Stomach (tissue), 9 donors: ENCODE results near the gene LILRA2. TPM values are rescaled to one million over a fixed set of nuclear protein-coding genes. Genes with fewer than 3 reads are reported as not detected.
"Not testable (repeated sequence)": the region's sequence is repeated elsewhere in the genome, so short reads cannot be mapped to it uniquely, and the experiment has no call there.

Experiments
- DNase-seq, 2 donors: peaks; one replicate each; pipeline versions ENCODE4 v3.0.0 to v3.0.0-alpha.2; 2013 to 2019
- H3K27ac ChIP-seq, 5 donors: fragments of 200-600 bp in 4 of 5; sonication (generic) in 4 of 5; one replicate each; pipeline ENCODE4 v1.5.1; 2013 to 2019; ENCODE audit warnings: mild to moderate bottlenecking in 1 of 5, moderate library complexity in 1 of 5
- H3K27me3 ChIP-seq, 3 donors: fragments of 200-600 bp; sonication (generic); one replicate each; pipeline ENCODE4 v1.5.1; 2017 to 2019; ENCODE audit warnings: mixed run types in 1 of 3
- H3K36me3 ChIP-seq, 4 donors: fragments of 200-600 bp; sonication (generic); 1 replicate in 3 of 4; 2 replicates in 1 of 4; pipeline ENCODE4 v1.5.1; 2016 to 2019
- H3K4me1 ChIP-seq, 4 donors: fragments of 200-600 bp; sonication (generic); one replicate each; pipeline ENCODE4 v1.5.1; 2016 to 2019
- H3K4me3 ChIP-seq, 4 donors: fragments of 200-600 bp; sonication (generic) in 3 of 4; one replicate each; pipeline ENCODE4 v1.5.1; 2016 to 2019; ENCODE audit warnings: mild to moderate bottlenecking in 1 of 4
- H3K9me3 ChIP-seq, 4 donors: fragments of 200-600 bp; sonication (generic); one replicate each; pipeline ENCODE4 v1.5.1; 2016 to 2019
- EP300 ChIP-seq: sonication (generic); formaldehyde crosslinking; IDR thresholded peaks from one replicate; pipeline ENCODE4 v1.6.1; 2017; ENCODE audit warnings: antibody characterized with exemption
- POLR2A ChIP-seq, 4 donors: fragments of 450-650 bp; IDR thresholded peaks; one replicate each; pipeline ENCODE4 v1.6.1; 2016; ENCODE audit warnings: antibody characterized with exemption in 4 of 4, control low read depth in 2 of 4, mild to moderate bottlenecking in 1 of 4, moderate library complexity in 1 of 4
- POLR2AphosphoS5 ChIP-seq, 3 donors: sonication (generic); formaldehyde crosslinking; IDR thresholded peaks; one replicate each; pipeline ENCODE4 v1.6.1; 2016; ENCODE audit warnings: antibody characterized with exemption in 3 of 3
- WGBS, 5 donors: extraction: QIAGEN DNeasy Blood & Tissue Kit in 3 of 5; methylation state at CpG; one replicate each; pipeline versions ENCODE4 v1.1.5 to v1.1.7; 2013 to 2018; 5-methylcytosine and 5-hydroxymethylcytosine counted together
- intact Hi-C: fragments of 100-400 bp; cut with DNase I; formaldehyde crosslinking; loops from one replicate; pipeline ENCODE4 v1.15.1; 2023; ENCODE audit warnings: low total_unique reads
- polyA plus RNA-seq, 3 donors: library from polyadenylated mRNA; stranded (reverse); fragments of 200-250 nt; gene quantifications; one replicate each; pipeline ENCODE4 v1.2.3, GENCODE V29; 2013
- total RNA-seq, 5 donors: library from RNA; depleted of rRNA; stranded (reverse); fragments of >200 nt; gene quantifications; one replicate each; pipeline versions ENCODE4 v1.1.0 to v1.2.3, GENCODE V29; 2014 to 2016
- TF ChIP-seq, protein P1 (sequence below), 7 experiments: fragments of 450-650 bp in 4 of 7; fragments of 200-600 bp in 3 of 7; sonication (generic) in 3 of 7; IDR thresholded peaks; one replicate each; pipeline ENCODE4 v1.5.1; 2016 to 2019; ENCODE audit warnings: antibody characterized with exemption in 7 of 7, control low read depth in 2 of 7, mild to moderate bottlenecking in 1 of 7
- donor health status: healthy with polysubstance abuse.
- donor health status: Bipolar disorder and iron deficiency.
- donor health status: healthy.

The LILRA2 gene
- total and polyA plus RNA-seq, 8 donors, result 0.20 to 7.8 (median 1.4) TPM; not detected in 2

DNA sequence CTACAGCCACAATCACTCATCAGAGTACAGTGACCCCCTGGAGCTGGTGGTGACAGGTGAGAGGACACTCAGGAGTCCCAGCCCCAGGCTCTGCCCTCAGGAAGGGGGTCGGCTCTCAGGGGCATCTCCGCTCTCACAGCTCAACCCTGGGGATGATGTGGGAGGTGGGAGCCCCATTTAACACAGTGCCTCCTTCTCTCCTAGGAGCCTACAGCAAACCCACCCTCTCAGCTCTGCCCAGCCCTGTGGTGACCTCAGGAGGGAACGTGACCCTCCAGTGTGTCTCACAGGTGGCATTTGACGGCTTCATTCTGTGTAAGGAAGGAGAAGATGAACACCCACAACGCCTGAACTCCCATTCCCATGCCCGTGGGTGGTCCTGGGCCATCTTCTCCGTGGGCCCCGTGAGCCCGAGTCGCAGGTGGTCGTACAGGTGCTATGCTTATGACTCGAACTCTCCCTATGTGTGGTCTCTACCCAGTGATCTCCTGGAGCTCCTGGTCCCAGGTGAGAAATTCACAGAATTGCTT is 1.0 kb downstream of the LILRA2 start:
- peak overlapping the region in 1 of 4 donors; percentile 33 for H3K4me3 ChIP-seq
- no peak for TF ChIP-seq POLR2AphosphoS5 (IDR thresholded peaks at IDR 0.05)
- H3K36me3 ChIP-seq, result no peaks in the 10 kb centered on the region
- H3K27ac ChIP-seq, result no peak overlapping the region
- intact Hi-C loops, result no loop called here
- peaks cover 0 to 54% (median 0%) of the 10 kb centered on the region in 3 donors for H3K27me3 ChIP-seq
- no peaks in the 10 kb centered on the region for H3K4me1 ChIP-seq
- no peak for DNase-seq
- WGBS, 5 donors, result 69 to 72% (median 71%) methylated on average over 11 to 12 of the region's 12 CpGs
- no peaks in the 10 kb centered on the region for H3K9me3 ChIP-seq

- H3K9me3 ChIP-seq, intact Hi-C loops, H3K27ac ChIP-seq, H3K4me1 ChIP-seq, H3K4me3 ChIP-seq, DNase-seq, H3K36me3 ChIP-seq: not testable (repeated sequence)
- 72 to 81% (median 76%) methylated on average over 9 of the region's 9 CpGs for WGBS, 5 donors
- H3K27me3 ChIP-seq, result peaks cover 0 to 54% (median 0%) of the 10 kb centered on the region in 3 donors
Observed at GRCh38 chr19:54575205-54575604, 1.6 kb downstream of the LILRA2 start.

GRCh38 chr19:54576411-54576976 is 2.9 kb downstream of the LILRA2 start:
- intact Hi-C loops, result no loop called here
- peaks cover 0 to 50% (median 0%) of the 10 kb centered on the region in 3 donors for H3K27me3 ChIP-seq

DNA sequence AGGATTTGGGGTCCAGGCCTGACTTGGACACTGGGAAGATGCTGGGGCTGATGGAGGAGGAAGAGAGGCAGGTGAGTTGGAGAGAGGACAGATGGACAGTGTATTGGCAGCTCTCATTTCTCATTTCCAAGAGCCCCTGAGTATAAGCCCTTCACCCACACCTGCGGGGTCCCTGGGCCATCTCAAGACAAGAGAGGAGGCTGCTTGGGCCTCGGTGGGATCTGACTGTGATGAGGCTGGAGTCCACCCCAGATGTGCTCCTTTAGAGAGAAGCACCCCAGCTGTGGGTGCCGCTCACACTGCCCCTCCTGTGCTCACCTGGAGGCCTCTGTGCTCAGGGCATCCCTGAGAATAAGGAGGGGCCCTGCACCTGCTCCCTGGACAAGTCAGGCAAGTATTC is 3.7 kb downstream of the LILRA2 start:
- H3K9me3 ChIP-seq, result peaks cover 0 to 4% (median 0%) of the 10 kb centered on the region in 4 donors
- no peaks in the 10 kb centered on the region for H3K36me3 ChIP-seq
- WGBS, 5 donors, result 69 to 89% (median 80%) methylated on average over 3 of the region's 3 CpGs
- H3K27me3 ChIP-seq, result peaks cover 0 to 42% (median 0%) of the 10 kb centered on the region in 3 donors
- H3K27ac ChIP-seq, result no peak overlapping the region
- DNase-seq, result no peak
- TF ChIP-seq POLR2A (IDR thresholded peaks at IDR 0.05) (no peak), EP300 (no peak), POLR2AphosphoS5 (IDR thresholded peaks at IDR 0.05) (no peak)
- TF ChIP-seq, protein P1, sequence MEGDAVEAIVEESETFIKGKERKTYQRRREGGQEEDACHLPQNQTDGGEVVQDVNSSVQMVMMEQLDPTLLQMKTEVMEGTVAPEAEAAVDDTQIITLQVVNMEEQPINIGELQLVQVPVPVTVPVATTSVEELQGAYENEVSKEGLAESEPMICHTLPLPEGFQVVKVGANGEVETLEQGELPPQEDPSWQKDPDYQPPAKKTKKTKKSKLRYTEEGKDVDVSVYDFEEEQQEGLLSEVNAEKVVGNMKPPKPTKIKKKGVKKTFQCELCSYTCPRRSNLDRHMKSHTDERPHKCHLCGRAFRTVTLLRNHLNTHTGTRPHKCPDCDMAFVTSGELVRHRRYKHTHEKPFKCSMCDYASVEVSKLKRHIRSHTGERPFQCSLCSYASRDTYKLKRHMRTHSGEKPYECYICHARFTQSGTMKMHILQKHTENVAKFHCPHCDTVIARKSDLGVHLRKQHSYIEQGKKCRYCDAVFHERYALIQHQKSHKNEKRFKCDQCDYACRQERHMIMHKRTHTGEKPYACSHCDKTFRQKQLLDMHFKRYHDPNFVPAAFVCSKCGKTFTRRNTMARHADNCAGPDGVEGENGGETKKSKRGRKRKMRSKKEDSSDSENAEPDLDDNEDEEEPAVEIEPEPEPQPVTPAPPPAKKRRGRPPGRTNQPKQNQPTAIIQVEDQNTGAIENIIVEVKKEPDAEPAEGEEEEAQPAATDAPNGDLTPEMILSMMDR (IDR thresholded peaks at IDR 0.05), result no peak
- H3K4me1 ChIP-seq, result no peaks in the 10 kb centered on the region
- no peak overlapping the region for H3K4me3 ChIP-seq
- intact Hi-C loops, result no loop called here

More at GRCh38 chr19:54576411-54576976, 2.9 kb downstream of the LILRA2 start:
- H3K4me1 ChIP-seq, result no peaks in the 10 kb centered on the region
- no peak overlapping the region for H3K27ac ChIP-seq
- no peaks in the 10 kb centered on the region for H3K36me3 ChIP-seq
- WGBS, 5 donors, result 56 to 70% (median 69%) methylated on average over 6 of the region's 6 CpGs
- H3K4me3 ChIP-seq, result no peak overlapping the region
- TF ChIP-seq, protein P1 (IDR thresholded peaks at IDR 0.05), result no peak
- TF ChIP-seq EP300, result no peak
- no peak for TF ChIP-seq POLR2AphosphoS5 (IDR thresholded peaks at IDR 0.05)
- TF ChIP-seq POLR2A (IDR thresholded peaks at IDR 0.05), result no peak
- no peaks in the 10 kb centered on the region for H3K9me3 ChIP-seq
- no peak for DNase-seq

DNA sequence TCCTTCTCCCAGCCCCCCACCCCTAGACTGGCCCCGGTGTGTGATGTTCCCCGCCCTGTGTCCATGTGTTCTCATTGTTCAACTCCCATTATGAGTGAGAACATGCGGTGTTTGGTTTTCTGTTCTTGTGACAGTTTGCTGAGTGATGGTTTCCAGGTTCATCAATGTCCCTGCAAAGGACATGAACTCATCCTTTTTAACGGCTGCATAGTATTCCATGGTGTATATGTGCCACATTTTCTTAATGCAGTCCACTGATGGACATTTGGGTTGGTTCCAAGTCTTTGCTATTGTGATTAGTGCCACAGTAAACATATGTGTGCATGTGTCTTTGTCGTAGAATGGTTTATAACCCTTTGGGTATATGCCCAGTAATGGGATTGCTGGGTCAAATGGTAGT is 4.7 kb downstream of the LILRA2 start:
- WGBS, 5 donors, result 84 to 89% (median 87%) methylated on average over 5 of the region's 5 CpGs
- DNase-seq, H3K36me3 ChIP-seq, H3K4me1 ChIP-seq, H3K9me3 ChIP-seq, intact Hi-C loops, H3K4me3 ChIP-seq, H3K27ac ChIP-seq: not testable (repeated sequence)
- peaks cover 0 to 34% (median 0%) of the 10 kb centered on the region in 3 donors for H3K27me3 ChIP-seq

DNA sequence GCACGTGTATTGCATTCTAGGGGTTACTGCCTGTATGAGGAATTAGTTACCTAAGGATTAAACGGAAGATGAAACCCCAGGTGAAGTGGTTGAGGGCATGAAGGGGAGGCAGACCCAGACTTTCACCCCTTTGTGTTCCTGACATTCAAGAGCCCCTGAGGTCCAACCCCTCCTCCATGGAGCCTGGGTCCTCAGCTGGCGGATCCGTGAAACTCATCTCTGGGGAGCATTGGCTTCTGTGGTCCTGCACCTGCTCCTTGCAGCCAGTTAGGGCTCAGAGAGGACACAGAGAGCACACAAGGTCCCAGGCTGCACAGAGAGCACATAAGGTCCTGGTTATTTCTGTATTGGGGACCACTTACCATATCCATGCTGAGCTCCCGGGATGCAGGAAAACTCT is 12.8 kb downstream of the LILRA2 start:
- Histone ChIP-seq H3K4me3 (no peak overlapping the region), H3K9me3 (peaks cover 0 to 16% (median 8%) of the 10 kb centered on the region in 4 donors), H3K4me1 (no peaks in the 10 kb centered on the region), H3K27ac (no peak overlapping the region), H3K27me3 (peaks cover 0 to 23% (median 0%) of the 10 kb centered on the region in 3 donors), H3K36me3 (no peaks in the 10 kb centered on the region)
- TF ChIP-seq EP300 (no peak), POLR2AphosphoS5 (IDR thresholded peaks at IDR 0.05) (no peak)
- TF ChIP-seq, protein P1 (IDR thresholded peaks at IDR 0.05), result no peak
- 64 to 73% (median 70%) methylated on average over 5 of the region's 5 CpGs for WGBS, 5 donors
- intact Hi-C loops, result loop anchor here (5.0 kb wide), 1 partner anchor 304 kb away; the partner anchor contains the start of gene LILRB2
- no peak for DNase-seq
